Measurements from ENCODE around the gene RNFT1. TPM values are rescaled to one million over a fixed set of nuclear protein-coding genes. Genes with fewer than 3 reads are reported as not detected.

The RNFT1 gene, protein sequence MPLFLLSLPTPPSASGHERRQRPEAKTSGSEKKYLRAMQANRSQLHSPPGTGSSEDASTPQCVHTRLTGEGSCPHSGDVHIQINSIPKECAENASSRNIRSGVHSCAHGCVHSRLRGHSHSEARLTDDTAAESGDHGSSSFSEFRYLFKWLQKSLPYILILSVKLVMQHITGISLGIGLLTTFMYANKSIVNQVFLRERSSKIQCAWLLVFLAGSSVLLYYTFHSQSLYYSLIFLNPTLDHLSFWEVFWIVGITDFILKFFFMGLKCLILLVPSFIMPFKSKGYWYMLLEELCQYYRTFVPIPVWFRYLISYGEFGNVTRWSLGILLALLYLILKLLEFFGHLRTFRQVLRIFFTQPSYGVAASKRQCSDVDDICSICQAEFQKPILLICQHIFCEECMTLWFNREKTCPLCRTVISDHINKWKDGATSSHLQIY
- total RNA-seq (2022; extraction: Qiagen RNA extraction; ENCODE audit: low read depth) = 10.8 to 14.8 TPM (median 12.2 TPM) in 5 replicates

DNA sequence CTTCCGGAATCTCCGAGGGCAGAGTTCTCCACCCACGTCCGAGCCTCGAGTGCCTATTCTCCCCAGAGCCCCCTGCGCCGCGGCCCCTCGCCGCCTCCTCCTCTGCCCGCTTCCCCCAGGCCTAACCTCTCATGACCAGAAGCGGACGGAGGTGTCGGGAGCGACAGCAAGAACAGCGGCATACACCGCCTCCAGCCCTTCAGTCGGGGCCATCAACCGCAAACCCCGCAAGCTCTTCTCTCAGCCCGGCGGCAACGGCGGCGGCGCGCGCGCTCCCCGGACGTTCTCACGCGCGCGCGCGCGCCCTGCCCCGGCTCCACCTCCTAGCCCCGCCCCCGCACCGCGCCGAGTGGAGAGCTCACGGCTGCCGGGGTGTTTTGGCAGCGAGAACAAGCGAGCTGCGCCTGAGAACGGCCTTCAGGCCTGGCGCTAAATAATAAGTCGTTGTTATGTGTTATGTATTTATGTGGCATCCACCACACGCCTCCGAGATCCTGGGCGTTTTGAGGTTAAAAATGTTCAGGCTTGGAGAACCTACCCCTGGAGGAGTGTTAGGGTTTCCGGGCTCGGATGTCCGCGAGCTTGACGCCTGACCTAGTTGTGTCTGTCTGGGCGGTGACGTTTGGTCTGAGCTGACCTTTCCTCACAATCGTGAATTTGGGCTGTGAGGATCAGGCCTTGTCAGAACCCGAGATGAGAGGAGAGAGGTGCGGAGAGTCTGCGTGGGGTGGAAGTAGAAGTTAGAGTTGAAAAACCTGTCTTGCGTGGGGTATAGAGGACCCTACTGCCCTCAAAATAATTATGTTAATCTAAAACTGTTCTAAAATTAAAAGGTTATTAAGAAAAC is at the start of gene RNFT1:
Gene RNFT1 (minus strand): TSS at position 259 of the 847 bp plus-strand sequence. CDS start 77 bp downstream, at position 182.

Other genes starting within 250 kb of the RNFT1 start
- 8.4 to 11.7 TPM (median 11.0 TPM) in 5 replicates for gene TUBD1, start 71.8 kb downstream of the RNFT1 start, total RNA-seq (2022; extraction: Qiagen RNA extraction; ENCODE audit: low read depth)
- gene RPS6KB1, start 71.6 kb downstream of the RNFT1 start, total RNA-seq (2022; extraction: Qiagen RNA extraction; ENCODE audit: low read depth) = 37.7 to 52.1 TPM (median 41.1 TPM) in 5 replicates
- gene HEATR6, start 114.2 kb upstream of the RNFT1 start, total RNA-seq (2022; extraction: Qiagen RNA extraction; ENCODE audit: low read depth) = 13.4 to 18.1 TPM (median 17.9 TPM) in 5 replicates
- gene CA4, start 185.2 kb upstream of the RNFT1 start, total RNA-seq (2022; extraction: Qiagen RNA extraction; ENCODE audit: low read depth) = 0.21 to 0.30 TPM (median 0.24 TPM) in 3 of 5 replicates, not detected in the others

Measured in A549 treated with GW870086 at 1 μM for 4 hours (cell line).